H1 (cell line): ENCODE results near the gene RNASE9. TPM values are rescaled to one million over a fixed set of nuclear protein-coding genes. Genes with fewer than 3 reads are reported as not detected.

ENCODE experiments used
- CTCF ChIA-PET: fragments of 300-600 bp; sonication (Branson Sonifier 250); formaldehyde crosslinking; loops from one replicate; lab custom pipeline; 2021; ENCODE audit not compliant: partially characterized antibody; lab: Charles Lee
- POLR2A ChIA-PET: fragments of 300-600 bp; sonication (Branson Sonifier 250); formaldehyde crosslinking; loops from one replicate; lab custom pipeline; 2021; ENCODE audit warnings: inconsistent platforms; ENCODE audit not compliant: partially characterized antibody; lab: Charles Lee
- DNase-seq, 2 experiments: peaks; one replicate each; pipeline versions ENCODE4 v3.0.0 to v3.0.0-alpha.2; 2010 to 2022; ENCODE audit warnings: low spot score in 2 of 2, low read depth in 1 of 2, mixed read lengths in 1 of 2
- FAIRE-seq: peaks from 2 replicates; lab custom pipeline; 2011; peaks lifted over from hg19 to GRCh38; lab: Jason Lieb, UNC
- H2AFZ ChIP-seq: 2 replicates; pipeline ENCODE4 v1.8.1; 2012; ENCODE audit warnings: low read length, inconsistent platforms
- H2AK5ac ChIP-seq: 2 replicates; pipeline ENCODE4 v1.6.1; 2013; ENCODE audit warnings: low read depth, low read length
- H2BK120ac ChIP-seq: replicated peaks from 2 replicates; pipeline ENCODE3; 2013; ENCODE audit warnings: low read depth, low read length, inconsistent platforms
- H2BK12ac ChIP-seq: 2 replicates; pipeline ENCODE4 v1.6.1; 2013; ENCODE audit warnings: low read depth, low read length
- H2BK15ac ChIP-seq: 2 replicates; pipeline ENCODE4 v1.6.1; 2013; ENCODE audit warnings: low read length
- H2BK20ac ChIP-seq: 2 replicates; pipeline ENCODE4 v1.6.1; 2013; ENCODE audit warnings: low read length
- H2BK5ac ChIP-seq: 2 replicates; pipeline ENCODE4 v1.6.1; 2013; ENCODE audit warnings: low read depth, low read length
- H3K14ac ChIP-seq: 2 replicates; pipeline ENCODE4 v1.6.1; 2013; ENCODE audit warnings: inconsistent platforms; ENCODE audit not compliant: insufficient read length
- H3K18ac ChIP-seq: 2 replicates; pipeline ENCODE4 v1.6.1; 2013; ENCODE audit warnings: low read length; ENCODE audit errors: extremely low read depth
- H3K23ac ChIP-seq: 2 replicates; pipeline ENCODE4 v1.6.1; 2013; ENCODE audit warnings: inconsistent platforms; ENCODE audit not compliant: insufficient read length
- H3K23me2 ChIP-seq: 2 replicates; pipeline ENCODE4 v1.6.1; 2013; ENCODE audit warnings: low read depth, low read length
- H3K27ac ChIP-seq: 2 replicates; pipeline ENCODE4 v1.6.1; 2011; ENCODE audit warnings: low read depth, low read length, inconsistent platforms
- H3K27me3 ChIP-seq, 4 experiments: replicated peaks in 1 of 4; 1 replicate in 1 of 4; 2 replicates in 3 of 4; pipeline versions ENCODE4 v1.6.1 to v1.8.1; 2011 to 2013; ENCODE audit warnings: low read length in 3 of 4, mild to moderate bottlenecking in 3 of 4, inconsistent platforms in 2 of 4, mixed read lengths in 2 of 4, moderate library complexity in 1 of 4; ENCODE audit not compliant: control insufficient read depth in 3 of 4, insufficient read depth in 3 of 4; ENCODE audit errors: extremely low read depth in 1 of 4
- H3K36me3 ChIP-seq, 4 experiments: 2 replicates each; pipeline versions ENCODE4 v1.6.1 to v1.8.1; 2011 to 2013; ENCODE audit warnings: mild to moderate bottlenecking in 4 of 4, low read length in 3 of 4, moderate library complexity in 2 of 4, control low read depth in 1 of 4, inconsistent platforms in 1 of 4; ENCODE audit not compliant: insufficient read depth in 4 of 4, control insufficient read depth in 2 of 4
- H3K4ac ChIP-seq: replicated peaks from 2 replicates; pipeline ENCODE3; 2013; ENCODE audit warnings: low read length, low read depth, mixed read lengths, inconsistent platforms; ENCODE audit not compliant: insufficient read length
- H3K4me1 ChIP-seq, 4 experiments: replicated peaks in 1 of 4; 1 replicate in 1 of 4; 2 replicates in 3 of 4; pipeline versions ENCODE4 v1.6.1 to v1.8.1; 2011 to 2013; ENCODE audit warnings: low read length in 3 of 4, inconsistent platforms in 2 of 4, mixed read lengths in 1 of 4; ENCODE audit not compliant: insufficient read depth in 4 of 4, control insufficient read depth in 3 of 4
- H3K4me2 ChIP-seq, 2 experiments: 2 replicates each; pipeline versions ENCODE4 v1.6.1 to v1.8.1; 2011 to 2013; ENCODE audit warnings: low read depth in 2 of 2, low read length in 2 of 2, control low read depth in 1 of 2, inconsistent platforms in 1 of 2, mild to moderate bottlenecking in 1 of 2; ENCODE audit not compliant: insufficient read depth in 1 of 2
- H3K4me3 ChIP-seq, 4 experiments: fragments of 200-600, 300-600 bp in 1 of 4; sonication (generic), shearing (Covaris generic), sonication (Bioruptor Twin) in 1 of 4; 2 replicates each; pipeline versions ENCODE4 v1.5.1 to v1.8.1; 2011 to 2016; ENCODE audit warnings: low read length in 4 of 4, low read depth in 3 of 4, control low read depth in 2 of 4, inconsistent platforms in 2 of 4, mild to moderate bottlenecking in 2 of 4, mixed read lengths in 1 of 4, moderate library complexity in 1 of 4; ENCODE audit not compliant: insufficient read depth in 2 of 4; ENCODE audit errors: extremely low read depth in 1 of 4
- H3K56ac ChIP-seq: replicated peaks from 2 replicates; pipeline ENCODE3; 2013; ENCODE audit warnings: low read depth, mild to moderate bottlenecking, mixed read lengths, low read length, inconsistent platforms; ENCODE audit not compliant: insufficient read length
- H3K79me1 ChIP-seq: 2 replicates; pipeline ENCODE4 v1.6.1; 2013; ENCODE audit warnings: low read depth, low read length, control low read depth
- H3K79me2 ChIP-seq, 2 experiments: 2 replicates each; pipeline versions ENCODE4 v1.6.1 to v1.8.1; 2012 to 2013; ENCODE audit warnings: low read length in 2 of 2, mild to moderate bottlenecking in 2 of 2, inconsistent platforms in 1 of 2; ENCODE audit not compliant: insufficient read depth in 2 of 2, control insufficient read depth in 1 of 2
- H3K9ac ChIP-seq, 4 experiments: replicated peaks in 1 of 4; 1 replicate in 1 of 4; 2 replicates in 3 of 4; pipeline versions ENCODE4 v1.6.1 to v1.8.1; 2011 to 2013; ENCODE audit warnings: low read depth in 3 of 4, low read length in 3 of 4, control low read depth in 2 of 4, mild to moderate bottlenecking in 2 of 4, moderate library complexity in 2 of 4, inconsistent platforms in 1 of 4; ENCODE audit errors: extremely low read depth in 1 of 4
- H3K9me3 ChIP-seq, 2 experiments: 2 replicates each; pipeline versions ENCODE4 v1.6.1 to v1.8.1; 2012 to 2013; ENCODE audit warnings: mild to moderate bottlenecking in 2 of 2, moderate library complexity in 2 of 2, control low read depth in 1 of 2, inconsistent platforms in 1 of 2, low read depth in 1 of 2, low read length in 1 of 2, mixed read lengths in 1 of 2; ENCODE audit not compliant: insufficient read depth in 2 of 2
- H4K20me1 ChIP-seq, 2 experiments: replicated peaks in 1 of 2; 2 replicates each; pipeline versions ENCODE3 to v1.8.1; 2011 to 2013; ENCODE audit warnings: inconsistent platforms in 2 of 2, low read length in 2 of 2, mild to moderate bottlenecking in 1 of 2; ENCODE audit not compliant: insufficient read depth in 2 of 2, control insufficient read depth in 1 of 2
- H4K5ac ChIP-seq: 2 replicates; pipeline ENCODE4 v1.6.1; 2013; ENCODE audit warnings: low read length, low read depth, mixed read lengths, inconsistent platforms; ENCODE audit not compliant: insufficient read length
- H4K8ac ChIP-seq: 2 replicates; pipeline ENCODE4 v1.8.0; 2013; ENCODE audit warnings: mild to moderate bottlenecking, moderate library complexity, low read length, inconsistent platforms; ENCODE audit not compliant: insufficient read depth; ENCODE audit errors: extremely low read depth
- H4K91ac ChIP-seq: replicated peaks from 2 replicates; pipeline ENCODE3; 2013; ENCODE audit warnings: low read length, mixed read lengths, inconsistent platforms; ENCODE audit not compliant: insufficient read length
- ASH2L ChIP-seq: fragments of 200-600, 300-600 bp; sonication (generic); IDR thresholded peaks from one replicate; pipeline ENCODE4 v1.7.1; 2017; ENCODE audit warnings: low read length
- BRCA1 ChIP-seq: IDR thresholded peaks from 2 replicates; pipeline ENCODE4 v1.6.1; 2012; ENCODE audit warnings: low read depth, low read length, improper control_type of control experiment
- CHD1 ChIP-seq: IDR thresholded peaks from 2 replicates; pipeline ENCODE4 v1.6.1; 2012; ENCODE audit warnings: low read depth, low read length, improper control_type of control experiment
- CHD2 ChIP-seq: IDR thresholded peaks from 2 replicates; pipeline ENCODE4 v1.6.1; 2012; ENCODE audit warnings: low read length, improper control_type of control experiment
- CTBP2 ChIP-seq: IDR thresholded peaks from 2 replicates; pipeline ENCODE4 v1.7.0; 2011; ENCODE audit warnings: borderline replicate concordance, mild to moderate bottlenecking, moderate library complexity, mixed read lengths, low read length; ENCODE audit not compliant: insufficient read depth, insufficient read length
- MAFK ChIP-seq: IDR thresholded peaks from 2 replicates; pipeline ENCODE4 v1.6.1; 2012; ENCODE audit warnings: low read depth, mild to moderate bottlenecking, improper control_type of control experiment, low read length
- NRF1 ChIP-seq: IDR thresholded peaks from 2 replicates; pipeline ENCODE4 v1.6.1; 2011; ENCODE audit warnings: mild to moderate bottlenecking, low read depth, low read length, improper control_type of control experiment
- SAP30 ChIP-seq: fragments of 300-600 bp; sonication (generic); IDR thresholded peaks from 2 replicates; pipeline ENCODE4 v1.7.1; 2012; ENCODE audit warnings: low read length, moderate library complexity, mild to moderate bottlenecking, inconsistent platforms; ENCODE audit not compliant: insufficient read depth, insufficient replicate concordance
- SIN3A ChIP-seq, 2 experiments: IDR thresholded peaks in 1 of 2; conservative IDR thresholded peaks in 1 of 2; 2 replicates each; pipeline ENCODE4 v1.6.1; 2011 to 2012; ENCODE audit warnings: low read length in 2 of 2, improper control_type of control experiment in 1 of 2, low read depth in 1 of 2, mild to moderate bottlenecking in 1 of 2
- SIRT6 ChIP-seq: IDR thresholded peaks from one replicate; pipeline ENCODE4 v1.7.1; 2012; ENCODE audit warnings: low read length, inconsistent platforms
- TAF7 ChIP-seq: optimal IDR thresholded peaks from 2 replicates; pipeline ENCODE3; 2011; ENCODE audit warnings: low read depth, mild to moderate bottlenecking, inconsistent platforms, low read length, moderate library complexity, borderline replicate concordance
- TCF12 ChIP-seq: IDR thresholded peaks from 2 replicates; pipeline ENCODE4 v1.6.1; 2011; ENCODE audit warnings: low read depth, mild to moderate bottlenecking, low read length
- WGBS, 2 experiments: shearing (Covaris generic) in 1 of 2; methylation state at CpG; one replicate each; pipeline versions ENCODE4 v1.1.6 to v1.1.7; 2013 to 2015; ENCODE audit warnings: low lambda C conversion rate in 2 of 2, mixed read lengths in 2 of 2, inconsistent platforms in 1 of 2, low coverage in 1 of 2, missing lambda C conversion rate in 1 of 2; ENCODE audit not compliant: insufficient replicate concordance in 2 of 2, insufficient coverage in 1 of 2, insufficient read length in 1 of 2; ENCODE audit errors: extremely low coverage in 1 of 2, missing lambda C conversion rate in 1 of 2; 5-methylcytosine and 5-hydroxymethylcytosine counted together
- polyA plus RNA-seq, 7 experiments: library from polyadenylated mRNA; depleted of rRNA in 3 of 7; stranded (reverse) in 5 of 7; unstranded in 2 of 7; fragments of >200 nt in 5 of 7; fragments of 200-250 nt in 2 of 7; gene quantifications; 1 replicate in 5 of 7; 2 replicates in 1 of 7; 4 replicates in 1 of 7; pipeline versions ENCODE4 v1.2.1 to v1.2.3, GENCODE V29; 2011 to 2013; ENCODE audit warnings: missing spikeins in 2 of 7, mixed read lengths in 2 of 7
- total RNA-seq: library from RNA; stranded (reverse); fragmentation: NEBNext Ultra II Directional; extraction: Animal tissue kit (Norgen Biotek cat#: 25700); gene quantifications from 2 replicates; pipeline ENCODE4 v1.2.1, GENCODE V29; 2021
- TF ChIP-seq, protein P1 (sequence below): IDR thresholded peaks from 2 replicates; pipeline ENCODE4 v1.6.1; 2011; ENCODE audit warnings: low read length, improper control_type of control experiment

RNASE9 gene
- total and polyA plus RNA-seq, 2 of the 8 experiments (the other 6 are each of a cell fraction or from before 2014, with no cell fraction given): 0.06 TPM; not detected in 1

DNA sequence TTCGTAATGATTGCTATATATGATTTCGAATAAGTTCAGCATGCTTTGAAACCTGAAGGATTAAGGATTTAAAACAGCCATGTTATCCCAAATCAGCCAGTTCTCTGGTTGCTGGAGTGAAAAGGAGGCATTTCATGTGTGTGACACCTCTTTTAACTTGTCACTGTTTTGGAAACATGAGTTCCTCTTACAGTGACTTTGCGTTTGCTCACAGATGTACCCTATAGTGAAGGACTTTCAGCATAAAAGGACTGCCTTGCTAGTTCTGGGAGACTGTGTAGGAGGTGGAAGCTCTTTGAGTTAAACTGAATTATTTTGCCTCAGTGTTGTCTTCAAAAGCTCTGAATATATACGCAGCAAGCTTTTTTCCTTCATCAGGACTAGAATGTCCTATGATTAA is 19.4 kb upstream of the RNASE9 start:
- Histone ChIP-seq H3K4me2 (no peak overlapping the region), H4K8ac (no peak overlapping the region), H3K56ac (no peak overlapping the region), H2AFZ (peak overlapping the region; percentile 79), H3K23ac (no peak overlapping the region), H2BK120ac (no peak overlapping the region), H3K14ac (no peak overlapping the region), H3K9me3 (no peaks in the 10 kb centered on the region), H3K27me3 (no peaks in the 10 kb centered on the region), H3K4me1 (peaks cover 13 to 25% (median 17%) of the 10 kb centered on the region in 4 experiments), H4K20me1 (no peaks in the 10 kb centered on the region), H3K4me3 (no peak overlapping the region), H3K79me1 (no peaks in the 10 kb centered on the region), H3K23me2 (no peaks in the 10 kb centered on the region; the same call in 1 of the 2 replicates), H3K4ac (no peak overlapping the region), H4K5ac (no peak overlapping the region), H3K36me3 (no peaks in the 10 kb centered on the region), H3K79me2 (no peaks in the 10 kb centered on the region), H3K27ac (no peak overlapping the region), H3K9ac (no peak overlapping the region), H2BK20ac (0 out of 2 replicates have a peak overlapping the region, but pooled peaks have one; percentile 3), H2AK5ac (no peak overlapping the region), H3K18ac (no peak overlapping the region), H4K91ac (no peak overlapping the region), H2BK5ac (peak overlapping the region; percentile 5; the same call in 1 of the 2 replicates), H2BK15ac (no peak overlapping the region), H2BK12ac (no peak overlapping the region)
- DNase-seq: peak in 1 of 2 experiments; percentile 13
- POLR2A ChIA-PET: interaction anchor here (0.9 to 1.3 kb wide), 2 partner anchors 20 to 125 kb away, joined by 3 to 4 read pairs; partner anchors contain the start of gene APEX1
- FAIRE-seq: no peak
- CTCF ChIA-PET: interaction anchor here (3.6 kb wide), 1 partner anchor 26 kb away, joined by 14 read pairs; no protein-coding TSS in a partner anchor
- 75% methylated on average over 4 of the region's 4 CpGs; no CpG with 5 or more reads in 1 of the 2 experiments for WGBS, 2 experiments
- TF ChIP-seq SAP30: no peak
- TF ChIP-seq ASH2L: no peak
- TF ChIP-seq NRF1: no peak
- no peak for TF ChIP-seq CTBP2
- no peak for TF ChIP-seq MAFK
- no peak for TF ChIP-seq TAF7
- TF ChIP-seq BRCA1: no peak
- no peak for TF ChIP-seq SIRT6
- no peak for TF ChIP-seq TCF12
- no peak for TF ChIP-seq CHD1
- TF ChIP-seq, protein P1, sequence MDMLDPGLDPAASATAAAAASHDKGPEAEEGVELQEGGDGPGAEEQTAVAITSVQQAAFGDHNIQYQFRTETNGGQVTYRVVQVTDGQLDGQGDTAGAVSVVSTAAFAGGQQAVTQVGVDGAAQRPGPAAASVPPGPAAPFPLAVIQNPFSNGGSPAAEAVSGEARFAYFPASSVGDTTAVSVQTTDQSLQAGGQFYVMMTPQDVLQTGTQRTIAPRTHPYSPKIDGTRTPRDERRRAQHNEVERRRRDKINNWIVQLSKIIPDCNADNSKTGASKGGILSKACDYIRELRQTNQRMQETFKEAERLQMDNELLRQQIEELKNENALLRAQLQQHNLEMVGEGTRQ: no peak
- TF ChIP-seq SIN3A (conservative IDR thresholded peaks at IDR 0.05 in 1 of 2, IDR thresholded peaks at IDR 0.05 in 1 of 2; ENCODE audit: low read depth in 1 of 2, low read length in 2 of 2): no peak
- TF ChIP-seq CHD2: no peak
